Mesothelial cell of epicardium (in vitro differentiated cells): ENCODE data around the gene PTPRQ. TPM values are rescaled to one million over a fixed set of nuclear protein-coding genes. Genes with fewer than 3 reads are reported as not detected.

ENCODE experiments used
- DNase-seq, 2 experiments: peaks; one replicate each; pipeline ENCODE4 v3.0.0; 2021; ENCODE audit warnings: low spot score in 2 of 2; ENCODE audit not compliant: unreplicated experiment in 2 of 2
- H3K27ac Mint-ChIP-seq: 2 replicates; pipeline ENCODE4 v1.8.0; 2021; ENCODE audit warnings: mixed read lengths
- H3K27me3 Mint-ChIP-seq: 2 replicates; pipeline ENCODE4 v1.8.0; 2021; ENCODE audit warnings: low read depth, mixed read lengths
- H3K36me3 Mint-ChIP-seq: 2 replicates; pipeline ENCODE4 v1.8.0; 2021; ENCODE audit warnings: mixed read lengths
- H3K4me1 Mint-ChIP-seq: 2 replicates; pipeline ENCODE4 v1.8.0; 2021; ENCODE audit warnings: mixed read lengths
- H3K4me3 Mint-ChIP-seq: 2 replicates; pipeline ENCODE4 v1.8.0; 2021; ENCODE audit warnings: mild to moderate bottlenecking, moderate library complexity, mixed read lengths
- H3K9me3 Mint-ChIP-seq: 2 replicates; pipeline ENCODE4 v1.8.0; 2021; ENCODE audit warnings: mixed read lengths
- total RNA-seq: library from RNA; stranded (reverse); gene quantifications from 3 replicates; pipeline ENCODE4 v1.2.1, GENCODE V29; 2021
- TF ChIP-seq, protein P1 (sequence below): fragments of 200-600 bp; sonication (generic); IDR thresholded peaks from one replicate; pipeline ENCODE4 v1.5.0; 2021; ENCODE audit warnings: antibody characterized with exemption; ENCODE audit not compliant: unreplicated experiment

Gene PTPRQ
- total RNA-seq, 1 donor from 2014 or later: 17.5 TPM

DNA sequence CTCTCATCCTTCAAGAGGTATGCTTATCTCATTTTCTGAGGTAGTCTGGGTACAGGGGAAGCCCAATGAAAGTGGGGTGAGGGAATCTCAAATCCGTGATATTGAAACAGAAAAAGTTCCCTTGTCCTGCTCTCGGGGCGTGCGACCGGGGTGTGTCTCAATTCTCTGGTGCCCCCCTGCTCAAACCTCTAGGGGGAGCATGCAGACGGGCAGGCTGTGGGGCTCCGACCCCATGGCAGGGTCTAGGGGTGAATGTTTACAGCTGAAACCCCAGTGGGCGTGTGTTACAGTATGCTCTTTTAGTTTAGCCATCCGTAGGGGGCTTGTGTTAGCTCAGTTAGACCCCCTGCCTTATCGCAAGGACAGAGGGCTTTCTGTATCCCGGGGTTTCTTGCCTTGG is 68.7 kb downstream of the PTPRQ start:
- no peak for DNase-seq
- Mint-ChIP-seq H3K4me3 (no peak overlapping the region), H3K4me1 (peaks cover 13% of the 10 kb centered on the region), H3K36me3 (peaks cover 26% of the 10 kb centered on the region), H3K9me3 (peaks cover 18% of the 10 kb centered on the region), H3K27ac (no peak overlapping the region), H3K27me3 (no peaks in the 10 kb centered on the region)
- TF ChIP-seq, protein P1, sequence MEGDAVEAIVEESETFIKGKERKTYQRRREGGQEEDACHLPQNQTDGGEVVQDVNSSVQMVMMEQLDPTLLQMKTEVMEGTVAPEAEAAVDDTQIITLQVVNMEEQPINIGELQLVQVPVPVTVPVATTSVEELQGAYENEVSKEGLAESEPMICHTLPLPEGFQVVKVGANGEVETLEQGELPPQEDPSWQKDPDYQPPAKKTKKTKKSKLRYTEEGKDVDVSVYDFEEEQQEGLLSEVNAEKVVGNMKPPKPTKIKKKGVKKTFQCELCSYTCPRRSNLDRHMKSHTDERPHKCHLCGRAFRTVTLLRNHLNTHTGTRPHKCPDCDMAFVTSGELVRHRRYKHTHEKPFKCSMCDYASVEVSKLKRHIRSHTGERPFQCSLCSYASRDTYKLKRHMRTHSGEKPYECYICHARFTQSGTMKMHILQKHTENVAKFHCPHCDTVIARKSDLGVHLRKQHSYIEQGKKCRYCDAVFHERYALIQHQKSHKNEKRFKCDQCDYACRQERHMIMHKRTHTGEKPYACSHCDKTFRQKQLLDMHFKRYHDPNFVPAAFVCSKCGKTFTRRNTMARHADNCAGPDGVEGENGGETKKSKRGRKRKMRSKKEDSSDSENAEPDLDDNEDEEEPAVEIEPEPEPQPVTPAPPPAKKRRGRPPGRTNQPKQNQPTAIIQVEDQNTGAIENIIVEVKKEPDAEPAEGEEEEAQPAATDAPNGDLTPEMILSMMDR: no peak

GRCh38 chr12:80513211-80513610 is 69.2 kb downstream of the PTPRQ start:
- Mint-ChIP-seq H3K27me3 (no peaks in the 10 kb centered on the region), H3K36me3 (peaks cover 30% of the 10 kb centered on the region), H3K27ac (no peak overlapping the region), H3K4me1 (peaks cover 13% of the 10 kb centered on the region), H3K4me3 (no peak overlapping the region), H3K9me3 (peaks cover 22% of the 10 kb centered on the region)
- TF ChIP-seq, protein P1: no peak
- no peak for DNase-seq

DNA sequence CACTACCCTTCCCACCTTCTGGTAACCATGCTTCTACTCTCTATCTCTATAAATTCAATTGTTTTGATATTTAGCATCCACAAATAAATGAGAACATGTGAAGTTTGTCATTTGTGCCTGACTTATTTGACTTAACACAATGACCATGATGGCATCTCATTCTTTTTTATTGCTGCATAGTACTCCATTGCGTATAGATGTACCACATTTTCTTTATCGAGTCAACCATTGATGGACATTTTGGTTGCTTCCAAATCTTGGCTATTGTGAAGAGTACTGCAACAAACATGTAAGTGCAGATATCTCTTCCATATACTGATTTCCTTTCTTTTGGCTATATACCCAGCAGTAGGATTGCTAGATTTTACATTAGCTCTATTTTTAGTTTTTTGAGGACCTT is 73.6 kb downstream of the PTPRQ start:
- no peaks in the 10 kb centered on the region for H3K27me3 Mint-ChIP-seq
- H3K4me3 Mint-ChIP-seq: no peak overlapping the region
- H3K36me3 Mint-ChIP-seq: peaks cover 33% of the 10 kb centered on the region
- H3K4me1 Mint-ChIP-seq: no peaks in the 10 kb centered on the region
- no peak for DNase-seq
- H3K27ac Mint-ChIP-seq: no peak overlapping the region
- H3K9me3 Mint-ChIP-seq: peaks cover 26% of the 10 kb centered on the region
- TF ChIP-seq, protein P1: no peak

- Mint-ChIP-seq H3K27me3 (no peaks in the 10 kb centered on the region), H3K4me1 (no peaks in the 10 kb centered on the region), H3K36me3 (peaks cover 1% of the 10 kb centered on the region), H3K27ac (no peak overlapping the region), H3K4me3 (no peak overlapping the region), H3K9me3 (no peaks in the 10 kb centered on the region)
- TF ChIP-seq, protein P1: no peak
- DNase-seq: no peak
Observed at GRCh38 chr12:80531646-80532045, 87.6 kb downstream of the PTPRQ start.

DNA sequence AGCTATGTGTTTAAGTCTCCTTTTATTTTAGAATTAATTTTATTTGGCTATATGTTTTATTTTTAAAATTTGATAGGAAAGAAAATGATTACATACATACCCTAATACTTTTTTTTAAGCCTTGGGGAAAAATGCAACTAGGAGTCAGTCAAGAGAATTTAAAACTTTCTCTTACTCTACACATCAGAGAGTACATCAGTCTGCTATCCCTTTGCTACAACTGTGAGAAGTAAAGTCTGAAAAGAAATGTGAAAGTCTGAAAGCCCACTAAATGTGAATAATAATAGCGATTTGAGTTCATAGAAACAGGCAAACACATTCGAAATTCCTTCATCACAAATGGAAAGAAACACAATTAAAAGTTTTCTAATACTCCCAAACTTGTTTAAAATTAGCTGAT is 95.0 kb downstream of the PTPRQ start:
- no peaks in the 10 kb centered on the region for H3K27me3 Mint-ChIP-seq
- H3K9me3 Mint-ChIP-seq: no peaks in the 10 kb centered on the region
- peaks cover 2% of the 10 kb centered on the region for H3K36me3 Mint-ChIP-seq
- no peak overlapping the region for H3K4me3 Mint-ChIP-seq
- no peak for DNase-seq
- H3K4me1 Mint-ChIP-seq: peaks cover 8% of the 10 kb centered on the region
- no peak overlapping the region for H3K27ac Mint-ChIP-seq
- TF ChIP-seq, protein P1: no peak

DNA sequence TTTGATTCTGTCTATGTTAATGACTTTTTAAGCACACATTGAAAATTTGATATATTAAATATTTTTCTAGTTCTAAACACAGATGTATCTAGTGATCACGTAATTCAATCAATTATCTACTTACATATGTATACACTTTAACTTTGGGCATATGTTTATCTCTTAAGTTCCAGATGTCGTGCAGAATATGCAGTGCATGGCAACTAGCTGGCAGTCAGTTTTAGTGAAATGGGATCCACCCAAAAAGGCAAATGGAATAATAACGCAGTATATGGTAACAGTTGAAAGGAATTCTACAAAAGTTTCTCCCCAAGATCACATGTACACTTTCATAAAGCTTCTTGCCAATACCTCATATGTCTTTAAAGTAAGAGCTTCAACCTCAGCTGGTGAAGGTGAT is 105.3 kb downstream of the PTPRQ start:
- Mint-ChIP-seq H3K9me3 (no peaks in the 10 kb centered on the region), H3K36me3 (peaks cover 3% of the 10 kb centered on the region), H3K4me1 (peaks cover 5% of the 10 kb centered on the region), H3K4me3 (no peak overlapping the region), H3K27me3 (no peaks in the 10 kb centered on the region), H3K27ac (no peak overlapping the region)
- DNase-seq: no peak
- TF ChIP-seq, protein P1: no peak
